ENCODE results near the gene HIGD1B.

Gene HIGD1B

DNA sequence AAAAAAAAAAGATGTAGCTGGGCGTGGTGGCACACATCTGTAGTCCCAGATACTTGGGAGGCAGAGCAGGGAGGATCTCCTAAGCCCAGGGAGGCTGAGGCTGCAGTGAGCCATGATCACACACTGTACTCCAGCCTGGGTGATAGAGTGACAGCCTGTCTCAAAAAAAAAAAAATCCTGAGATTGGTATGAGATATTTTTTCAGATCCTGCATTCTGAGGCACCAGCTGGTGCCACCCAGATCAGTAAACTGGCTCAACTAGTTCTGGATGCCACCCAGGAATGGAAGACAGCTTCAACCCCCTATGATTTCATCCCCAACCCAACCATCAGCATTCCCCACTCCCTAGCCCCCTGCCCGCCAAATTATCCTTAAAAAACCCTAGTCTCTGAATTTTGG lies 10.5 kb upstream of the HIGD1B start:
- ATAC-seq: no peak

DNA sequence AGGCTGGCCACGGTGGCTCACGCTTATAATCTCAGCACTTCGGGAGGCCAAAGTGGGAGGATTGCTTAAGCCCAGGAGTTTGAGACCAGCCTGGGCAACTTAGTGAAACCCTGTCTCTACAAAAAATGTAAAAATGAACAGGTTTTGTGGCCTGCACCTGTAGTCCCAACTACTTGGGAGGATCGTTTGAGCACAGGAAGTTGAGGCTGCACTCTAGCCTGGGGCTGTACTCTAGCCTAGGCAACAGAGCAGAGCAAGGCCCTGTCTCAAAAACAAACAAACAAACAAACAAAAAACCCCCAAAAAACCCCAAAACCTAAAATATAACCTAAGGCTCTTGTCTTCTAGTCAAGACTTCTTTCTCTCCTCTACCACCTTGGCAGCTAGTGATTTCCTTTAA lies 7.4 kb upstream of the HIGD1B start:
- DNase-seq (no peak), ATAC-seq (no peak)

More for the DNA sequence above, 10.5 kb upstream of the HIGD1B start:
- DNase-seq: no peak

DNA sequence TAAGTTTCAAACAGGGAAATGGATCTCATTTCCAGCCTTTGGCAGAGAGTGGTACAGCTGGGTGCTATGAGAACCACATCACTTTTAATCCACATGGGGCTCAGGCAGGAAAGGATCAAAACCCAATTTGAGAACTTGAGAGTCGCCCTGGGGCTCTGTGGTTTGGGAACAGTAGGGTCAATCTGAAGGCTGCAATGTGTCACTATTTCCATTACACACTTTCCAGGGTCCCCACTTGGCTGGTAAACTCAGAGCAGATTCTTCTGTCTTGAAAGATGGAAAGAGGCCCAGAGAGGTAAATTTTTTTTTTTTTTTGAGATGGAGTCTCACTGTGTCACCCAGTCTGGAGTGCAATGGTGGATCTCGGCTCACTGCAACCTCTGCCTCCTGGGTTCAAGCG lies 6.7 kb upstream of the HIGD1B start:
- peak; percentile 84 for ATAC-seq
- peak; percentile 16 for DNase-seq

DNA sequence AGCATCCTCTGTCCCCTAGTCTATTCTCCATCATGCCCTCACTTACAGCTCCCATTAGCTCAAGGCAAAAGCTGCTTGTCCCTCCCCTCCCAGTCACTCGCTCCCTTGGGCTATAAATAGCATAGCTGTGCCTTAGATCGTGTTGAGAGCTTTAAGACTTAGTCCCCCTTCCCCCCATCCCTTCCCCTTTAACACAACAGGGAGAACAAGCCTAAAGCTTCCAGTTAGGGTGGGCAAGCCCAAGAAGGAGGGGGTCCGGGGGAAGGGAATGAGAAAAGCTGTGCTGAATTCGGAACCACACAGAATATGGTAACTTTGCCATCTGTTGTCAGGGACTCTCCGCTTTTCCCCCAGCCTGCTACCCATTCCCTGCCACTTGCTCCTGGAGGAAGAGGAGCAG lies 4.9 kb upstream of the HIGD1B start:
- DNase-seq: no peak
- ATAC-seq: no peak

DNA sequence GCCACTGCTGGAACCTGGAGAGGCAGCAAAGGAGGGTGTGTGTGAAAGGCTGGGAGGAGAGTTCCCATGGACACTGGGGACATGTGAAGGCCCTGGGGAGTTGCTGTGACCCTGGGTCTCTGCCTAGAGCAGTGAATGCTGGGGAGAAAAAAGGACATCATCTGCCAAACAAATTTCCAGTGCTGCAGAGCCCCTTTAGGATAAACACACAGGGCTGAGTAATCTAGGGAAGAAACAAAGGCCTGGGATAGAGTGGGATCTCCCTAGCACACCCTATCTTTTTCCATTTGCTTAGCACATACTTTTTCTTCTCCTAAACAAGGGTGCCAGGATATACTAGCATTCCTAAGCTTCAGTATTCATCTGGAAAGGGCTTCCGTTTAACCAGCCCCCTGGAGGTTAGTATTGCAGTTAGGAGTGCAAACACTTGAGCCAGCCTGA lies 3.3 kb upstream of the HIGD1B start:
- ATAC-seq (no peak), DNase-seq (no peak)

DNA sequence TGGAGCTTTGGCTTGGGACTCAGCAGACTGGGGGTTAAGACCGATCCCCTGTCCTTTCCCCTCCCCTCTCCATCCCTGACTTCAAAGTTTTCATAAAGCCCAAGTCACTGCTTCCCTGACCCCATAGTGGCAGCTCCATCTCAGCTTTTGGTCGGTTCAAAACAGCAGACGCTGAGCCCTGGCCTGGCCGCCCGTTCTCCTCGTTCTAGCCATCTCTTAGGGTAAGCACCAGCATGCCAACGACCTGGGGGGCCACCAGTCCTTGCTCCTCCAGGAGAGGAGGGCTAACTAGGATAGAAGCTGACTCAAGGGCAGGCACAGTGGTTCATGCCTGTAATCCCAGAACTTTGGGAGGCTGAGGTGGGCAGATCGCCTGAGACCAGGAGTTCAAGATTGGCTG lies 1.5 kb upstream of the HIGD1B start:
- ATAC-seq (no peak), DNase-seq (no peak)

DNA sequence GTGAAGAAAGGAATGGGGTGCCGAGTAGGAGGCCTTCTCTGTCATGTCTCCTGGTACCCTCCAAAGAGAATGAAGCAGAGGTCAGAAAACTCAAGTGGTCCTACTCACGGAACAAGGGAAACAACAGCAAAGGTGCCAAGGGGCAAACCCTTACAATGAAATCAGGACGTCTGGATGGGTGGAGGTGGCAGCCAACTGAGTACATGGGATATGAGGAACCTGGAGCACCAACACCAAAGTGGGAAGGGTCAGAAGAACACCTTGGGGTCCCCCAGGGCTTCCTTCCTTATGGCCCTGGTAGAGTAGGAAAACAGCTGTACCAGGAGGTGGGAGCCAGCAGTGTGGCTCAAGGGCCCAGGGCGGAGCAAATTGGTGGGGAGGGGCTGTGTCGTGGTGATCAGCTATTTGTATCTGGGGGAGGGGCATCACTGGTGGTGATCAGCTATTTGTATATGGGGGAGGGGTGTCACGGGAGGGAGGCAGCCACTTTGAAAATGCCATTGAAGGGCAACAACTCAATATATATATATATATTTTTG lies 643 bp downstream of the HIGD1B start:
- ATAC-seq (no peak), DNase-seq (no peak)

DNA sequence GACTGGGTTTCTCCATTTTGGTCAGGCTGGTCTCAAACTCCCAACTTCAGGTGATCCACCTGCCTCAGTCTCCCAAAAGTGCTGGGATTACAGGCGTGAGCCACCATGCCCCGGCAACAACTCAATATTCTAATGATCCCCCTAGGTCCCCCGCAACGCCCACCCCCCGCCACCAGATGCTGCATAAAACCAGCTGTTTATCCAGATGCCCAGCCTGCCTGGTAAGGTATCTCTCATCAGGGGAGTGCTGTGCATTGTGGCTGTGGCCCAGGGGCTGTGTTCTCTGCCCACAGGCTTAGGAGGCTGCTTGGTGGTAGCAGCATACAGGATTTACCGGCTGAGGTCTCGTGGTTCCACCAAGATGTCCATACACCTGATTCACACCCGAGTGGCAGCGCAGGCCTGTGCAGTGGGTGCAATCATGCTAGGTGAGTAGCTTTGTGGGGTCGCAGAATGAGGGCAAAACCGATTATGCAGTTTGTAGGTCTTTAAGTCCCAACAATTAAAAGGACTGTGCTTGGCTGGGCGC lies 1.3 kb downstream of the HIGD1B start:
- DNase-seq: no peak
- no peak for ATAC-seq

DNA sequence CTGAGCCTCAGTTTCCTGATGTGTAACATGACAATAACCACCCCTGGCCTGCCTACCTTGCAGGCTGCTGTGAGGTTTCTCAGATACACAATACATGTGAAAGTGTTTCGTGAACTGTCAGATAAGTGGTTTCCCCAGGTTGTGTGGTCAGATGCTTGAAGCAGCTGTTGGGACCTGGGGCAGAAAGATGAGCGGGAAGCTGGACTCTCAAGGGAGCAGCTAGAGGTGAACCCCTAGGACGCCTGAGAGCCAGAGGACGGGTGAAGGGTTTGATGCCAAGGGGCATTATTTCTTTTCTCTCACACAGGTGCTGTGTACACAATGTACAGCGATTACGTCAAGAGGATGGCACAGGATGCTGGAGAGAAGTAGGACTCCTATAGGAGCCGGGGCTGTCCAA lies 2.3 kb downstream of the HIGD1B start:
- DNase-seq (no peak), ATAC-seq (no peak)

DNA sequence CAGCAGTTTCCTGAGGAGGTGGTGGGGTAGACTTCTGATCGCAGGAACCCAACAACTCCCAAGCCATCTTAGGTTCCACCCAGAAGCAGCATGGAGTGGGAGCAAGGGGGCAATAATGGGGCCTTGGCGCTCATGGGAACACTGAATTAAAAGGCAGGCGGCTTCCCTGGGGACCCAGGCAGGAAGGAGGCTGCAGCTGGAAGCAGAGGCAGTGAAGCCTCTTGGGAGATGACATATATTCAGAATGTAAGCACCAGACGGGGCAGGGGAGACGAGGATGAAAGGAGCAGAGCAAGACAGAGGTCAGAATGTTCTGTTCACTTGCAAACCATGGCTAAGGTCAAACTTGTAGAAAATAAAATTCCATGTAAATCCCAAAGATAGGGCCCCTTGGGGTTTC lies 2.9 kb downstream of the HIGD1B start:
- DNase-seq (no peak), ATAC-seq (no peak)

DNA sequence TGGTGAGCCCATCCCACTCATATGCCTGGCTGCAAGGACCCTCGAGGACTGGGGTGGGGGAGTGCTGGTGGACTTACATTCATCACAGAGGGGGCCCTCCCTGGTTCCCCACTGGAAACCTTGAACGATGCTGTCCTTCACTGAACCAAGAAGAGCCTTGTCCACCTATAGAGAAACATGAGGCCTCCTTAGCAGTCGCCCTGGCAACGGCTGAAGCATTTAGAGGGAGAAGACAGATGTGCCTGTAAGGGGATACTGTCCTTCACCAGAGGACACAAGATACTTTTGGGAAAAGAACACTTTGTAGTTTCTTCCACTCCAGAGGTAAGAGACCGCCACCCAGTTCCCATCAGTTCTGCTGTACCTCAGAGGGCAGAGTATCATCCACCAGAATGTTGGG lies 6.5 kb downstream of the HIGD1B start:
- DNase-seq: no peak
- no peak for ATAC-seq

DNA sequence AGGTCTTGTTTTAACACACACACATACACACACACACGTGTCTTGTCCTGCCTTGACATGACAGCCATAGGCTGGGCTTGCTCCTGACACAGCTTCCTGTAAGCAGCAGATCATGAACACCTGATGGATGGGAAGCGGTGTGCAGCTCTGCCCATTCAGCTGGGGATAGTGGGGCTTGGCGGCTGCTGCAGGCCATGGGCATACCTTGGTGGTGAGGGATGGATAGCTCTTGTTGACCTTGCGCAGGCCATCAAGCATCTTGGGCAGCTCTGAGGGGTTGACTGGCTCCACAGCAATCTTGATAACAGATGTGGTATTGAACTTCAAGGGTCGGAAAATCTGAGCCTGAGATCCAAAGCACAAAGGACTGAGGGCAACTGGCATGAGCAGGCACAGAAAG lies 12.0 kb downstream of the HIGD1B start:
- ATAC-seq (no peak), DNase-seq (no peak)

DNA sequence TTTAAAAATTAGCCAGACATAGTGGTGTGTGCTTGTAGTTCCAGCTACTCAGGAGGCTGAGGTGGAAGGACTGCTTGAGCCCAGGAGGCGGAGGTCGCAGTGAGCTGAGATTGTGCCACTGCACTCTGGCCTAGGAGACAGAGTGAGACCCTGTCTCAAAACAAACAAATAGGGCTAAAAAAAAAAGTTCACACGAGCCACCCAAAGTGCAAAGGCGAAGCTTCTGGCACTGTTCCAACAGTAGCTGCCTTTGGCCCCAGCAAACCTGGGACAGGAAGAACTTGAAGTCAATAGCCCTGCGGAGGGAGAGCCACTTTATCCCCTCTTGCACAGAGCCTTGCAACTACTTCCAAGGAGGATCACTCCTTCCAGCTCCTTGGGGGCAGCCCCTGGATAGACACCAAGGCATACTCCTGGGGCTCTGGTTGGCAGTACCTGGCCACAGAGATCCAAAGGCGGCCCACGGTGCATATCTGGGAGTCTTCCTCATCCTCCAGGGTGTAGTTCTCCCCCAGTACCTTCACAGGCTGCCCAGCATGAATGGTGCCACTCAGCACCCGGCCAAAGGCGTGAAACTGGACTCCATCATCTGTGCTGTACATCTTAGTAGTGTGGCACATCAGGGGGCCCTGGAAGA lies 14.7 kb downstream of the HIGD1B start:
- ATAC-seq: no peak
- no peak for DNase-seq

DNA sequence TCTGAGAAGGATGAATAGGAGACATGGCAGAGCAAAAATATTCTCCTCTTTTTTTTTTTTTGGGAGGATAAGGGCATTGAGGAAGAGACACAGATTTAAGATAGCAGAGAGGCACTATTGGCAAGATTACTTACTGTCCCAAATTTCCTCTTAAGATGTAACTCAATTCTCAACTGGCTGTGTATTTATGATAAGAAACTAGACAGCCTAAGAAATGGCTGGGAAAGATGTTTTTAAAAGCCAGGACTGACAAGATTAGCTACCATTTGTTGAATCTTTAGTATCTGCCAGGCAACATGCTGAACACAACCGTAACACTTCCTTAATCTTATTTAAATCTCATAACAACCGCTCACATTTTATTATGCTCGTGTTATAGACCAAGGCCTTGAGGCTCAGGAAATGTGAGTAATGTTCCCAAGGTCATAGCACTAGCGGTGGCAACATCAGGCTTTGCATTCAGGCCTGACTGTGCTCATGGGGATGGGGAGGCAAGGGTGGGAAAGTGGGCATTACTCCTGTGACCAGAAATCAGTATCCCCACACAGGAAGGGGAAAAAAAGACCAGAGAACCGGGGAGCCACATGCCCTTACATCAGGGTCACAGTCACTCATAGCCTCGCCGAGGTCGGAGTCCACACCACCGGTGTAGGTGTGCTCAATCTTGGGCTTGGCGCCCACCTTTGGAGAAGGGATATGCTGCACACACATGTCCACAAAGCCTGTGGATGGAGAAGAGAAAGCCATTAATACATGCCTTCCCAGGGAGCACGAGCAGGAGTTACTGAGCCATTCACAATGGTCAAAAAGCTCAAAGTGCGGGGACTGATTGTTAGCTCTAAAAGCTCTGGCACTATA lies 15.6 kb downstream of the HIGD1B start:
- ATAC-seq: no peak
- no peak for DNase-seq

DNA sequence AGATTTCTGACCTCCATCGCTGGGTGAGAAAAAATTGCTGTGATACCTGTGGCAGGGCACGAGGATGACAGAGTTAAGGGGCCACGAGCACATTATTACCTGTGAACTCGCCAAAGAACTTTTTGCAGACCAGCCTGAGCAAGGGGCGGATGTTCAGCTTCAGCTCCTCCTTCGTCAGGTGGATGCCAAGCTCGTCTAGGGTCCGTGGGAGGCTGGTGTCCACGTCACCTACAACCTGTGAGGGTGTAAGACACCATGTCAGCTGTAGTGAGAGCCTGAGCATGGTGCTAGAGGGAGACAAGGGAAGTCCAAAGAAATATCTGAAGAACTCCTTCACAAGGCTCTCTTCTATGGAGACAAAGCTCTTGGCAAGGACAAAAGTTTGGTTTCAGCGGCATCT lies 17.1 kb downstream of the HIGD1B start:
- ATAC-seq (no peak), DNase-seq (no peak)

DNA sequence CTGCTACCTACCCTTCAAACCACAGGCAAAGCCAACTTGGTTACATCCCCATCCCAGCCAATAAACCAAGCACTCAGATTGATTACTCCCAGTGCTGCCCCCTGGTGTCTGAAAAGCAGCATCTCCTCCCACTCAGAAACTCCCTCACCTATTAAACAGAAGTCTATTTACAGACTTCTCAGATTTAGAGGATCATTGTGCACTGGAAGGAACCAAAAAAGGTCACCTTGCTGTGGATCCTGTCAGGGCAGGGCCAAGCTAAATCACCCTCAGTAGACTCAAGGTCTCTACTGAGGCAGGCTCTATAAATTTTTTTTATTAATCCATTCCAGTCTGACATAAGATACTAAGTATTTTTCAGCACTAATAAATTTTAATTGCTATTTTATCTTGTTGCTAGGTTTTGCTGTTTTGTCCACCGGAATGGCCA lies 17.6 kb downstream of the HIGD1B start:
- peak; percentile 55 for ATAC-seq
- peak; percentile 75 for DNase-seq

DNA sequence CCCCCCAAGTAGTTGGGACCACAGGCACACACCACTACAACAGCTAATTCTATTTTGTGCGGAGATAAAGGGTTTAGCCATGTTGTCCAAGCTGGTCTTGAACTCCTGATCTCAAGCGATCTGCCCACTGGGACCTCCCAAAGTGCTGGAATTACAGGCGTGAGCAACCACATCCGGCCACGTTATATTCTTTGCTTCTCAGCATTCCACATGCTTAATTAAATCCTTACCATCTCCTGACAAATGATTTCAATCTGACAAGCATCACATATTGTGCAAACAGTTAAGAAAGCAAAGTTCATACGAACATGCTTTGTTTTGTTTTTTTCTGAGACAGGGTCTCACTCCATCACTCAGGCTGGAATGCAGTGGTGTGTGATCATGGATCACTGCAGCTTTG lies 18.2 kb downstream of the HIGD1B start:
- DNase-seq: no peak
- no peak for ATAC-seq

DNA sequence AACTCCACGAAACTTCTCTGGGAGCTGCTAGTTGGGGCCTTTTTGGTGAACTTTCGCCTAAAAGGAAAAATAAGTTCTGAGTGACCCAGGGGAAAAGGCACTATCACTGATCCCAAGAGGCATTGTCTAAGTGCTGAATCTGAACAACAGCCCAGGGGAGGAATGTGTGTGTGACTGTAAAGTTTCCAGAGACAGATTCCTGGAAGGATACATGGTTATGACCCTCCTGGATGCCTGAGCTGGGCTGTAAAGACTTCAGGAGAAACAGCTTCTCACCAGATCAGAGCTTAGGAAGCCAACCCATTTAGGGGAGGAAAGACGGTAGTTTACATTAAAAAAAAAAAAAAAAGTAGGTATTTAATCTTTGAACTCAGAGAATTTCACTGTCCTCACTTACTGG lies 20.2 kb downstream of the HIGD1B start:
- ATAC-seq (no peak), DNase-seq (no peak)

DNA sequence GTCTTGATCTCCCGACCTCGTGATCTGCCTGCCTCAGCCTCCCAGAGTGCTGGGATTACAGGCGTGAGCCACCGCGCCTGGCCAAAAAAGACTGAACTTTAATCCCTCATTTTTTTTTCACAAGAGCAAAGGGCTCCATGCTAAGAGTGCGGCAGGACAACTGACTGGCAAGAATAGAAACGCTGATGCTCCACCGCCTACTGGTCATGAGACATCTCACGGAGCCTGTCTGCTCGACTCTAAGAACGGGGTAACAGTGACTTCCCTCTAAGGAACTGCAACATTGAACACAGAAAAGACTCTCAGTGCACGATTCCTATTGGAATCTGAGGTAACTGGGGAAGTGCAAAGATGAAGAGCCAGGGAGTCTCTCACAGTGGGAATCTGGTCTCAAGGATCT lies 23.9 kb downstream of the HIGD1B start:
- DNase-seq (no peak), ATAC-seq (no peak)

DNA sequence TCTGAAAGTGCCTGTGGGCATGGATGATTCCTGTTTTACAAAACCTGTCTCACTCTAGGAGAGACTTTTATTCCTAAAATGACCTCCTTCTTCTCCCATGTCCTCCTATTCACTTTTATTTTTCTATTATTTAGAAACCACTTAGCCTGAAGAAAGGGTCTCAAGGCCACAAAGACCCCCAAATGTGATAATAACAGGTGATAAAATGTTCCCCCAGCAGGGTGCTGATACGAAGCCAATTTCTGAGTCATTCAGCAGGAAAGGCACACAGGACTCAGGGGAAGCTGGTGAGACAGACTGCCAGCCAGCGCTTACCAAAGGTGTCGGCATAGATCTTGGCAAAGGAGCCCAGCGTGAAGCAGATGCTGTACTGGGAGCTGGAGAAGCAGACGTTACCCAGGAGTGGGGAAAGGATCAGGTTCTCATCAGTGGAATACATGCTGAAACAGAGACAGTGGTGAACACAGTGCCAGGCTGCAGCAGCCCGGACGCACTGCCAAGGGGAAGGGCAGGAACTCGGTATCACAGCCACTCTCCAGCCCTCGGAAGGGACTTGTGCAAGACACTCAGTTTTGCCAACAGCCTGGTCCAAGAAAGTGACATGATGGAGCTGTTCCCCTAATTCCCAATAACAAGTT lies 24.6 kb downstream of the HIGD1B start:
- no peak for DNase-seq
- ATAC-seq: no peak

DNA sequence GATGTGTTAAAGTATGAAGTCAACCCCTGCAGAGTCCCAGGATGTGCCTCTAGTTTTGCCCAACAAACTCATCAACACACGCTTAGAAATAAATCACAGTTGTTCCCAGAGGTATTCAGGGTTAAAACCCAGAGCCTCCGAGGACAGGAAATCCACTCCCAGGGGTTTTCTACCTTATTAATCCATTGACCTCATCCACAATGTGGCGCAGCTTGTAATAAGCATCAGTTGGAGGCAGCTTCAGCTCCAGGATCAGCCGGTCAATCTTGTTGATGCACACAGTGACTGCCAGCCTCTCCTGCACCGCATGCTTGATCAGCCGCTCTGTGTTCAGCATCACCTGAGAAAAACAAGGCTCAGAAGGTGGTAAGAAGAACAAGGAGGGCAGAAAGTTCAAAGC lies 28.1 kb downstream of the HIGD1B start:
- no peak for ATAC-seq
- no peak for DNase-seq

DNA sequence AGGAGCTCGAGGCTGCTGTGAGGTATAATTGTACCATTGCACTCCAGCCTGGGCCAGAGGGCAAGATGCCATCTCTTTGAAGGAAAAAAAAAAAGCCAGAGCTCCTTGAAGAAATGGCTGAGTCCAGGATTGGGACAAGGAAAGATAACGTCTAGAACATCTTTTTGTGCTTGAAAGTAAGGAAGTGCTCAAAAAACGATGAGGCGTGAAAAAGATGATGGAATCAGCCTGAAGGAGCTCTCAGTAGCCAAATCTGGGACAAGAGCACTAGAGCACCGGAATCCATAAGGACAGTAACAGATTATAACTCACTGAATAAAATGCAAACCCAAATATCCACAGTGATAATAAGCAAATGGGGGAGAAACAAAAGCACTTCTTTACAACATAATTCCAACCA lies 29.4 kb downstream of the HIGD1B start:
- DNase-seq (no peak), ATAC-seq (no peak)

Data from stimulated activated naive CD8-positive, alpha-beta T cell treated with anti-CD3 and anti-CD28 coated beads, Interleukin-15, Interleukin-2, amounts not matched to agents 100 U/mL and 50 U/mL, for 24 hours (primary cell).